ENCODE measurements around the gene HNRNPA3.
"Not testable (repeated sequence)": the region's sequence is repeated elsewhere in the genome, so short reads cannot be mapped to it uniquely, and the experiment has no call there.

The HNRNPA3 gene

DNA sequence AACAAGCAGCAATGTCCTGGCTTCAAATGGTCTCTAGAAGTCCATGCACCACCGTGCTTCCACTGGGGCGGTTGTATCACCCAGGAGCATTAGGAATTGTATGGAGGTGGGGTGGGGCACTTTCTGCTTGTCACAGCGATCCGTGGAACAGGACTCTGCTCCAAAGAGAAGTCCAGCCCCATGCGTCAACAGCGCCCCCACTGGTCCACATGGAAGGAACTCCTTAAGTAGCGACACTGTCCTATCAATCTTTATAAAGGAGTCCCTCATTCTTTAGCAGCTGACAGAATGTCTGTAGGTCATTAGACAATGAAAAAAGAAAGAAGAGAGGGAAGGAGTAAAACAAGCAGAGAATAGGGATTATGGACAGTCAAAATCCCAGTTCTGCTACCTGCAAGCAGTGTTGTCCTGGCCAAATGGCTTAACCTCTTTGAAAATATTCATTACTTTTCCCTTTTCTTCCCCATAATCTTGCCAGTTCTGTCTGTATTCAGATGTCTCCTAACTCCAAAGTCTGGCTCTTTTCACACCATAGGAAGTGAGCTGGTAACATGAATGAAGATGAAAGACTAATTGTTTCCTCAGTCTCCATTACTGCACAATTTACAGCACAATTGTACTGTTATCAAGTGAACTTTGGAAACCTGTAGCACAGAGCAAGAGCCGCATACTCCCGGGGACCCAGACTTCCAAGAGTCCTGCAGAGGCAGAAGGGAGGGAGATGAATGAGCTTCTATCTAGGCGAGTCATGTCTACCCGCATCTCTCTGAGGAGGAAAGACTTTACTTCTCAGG, 42.0 kb downstream of the HNRNPA3 start:
- DNase-seq (ENCODE audit: low read depth in 2 of 2) = no peak

DNA sequence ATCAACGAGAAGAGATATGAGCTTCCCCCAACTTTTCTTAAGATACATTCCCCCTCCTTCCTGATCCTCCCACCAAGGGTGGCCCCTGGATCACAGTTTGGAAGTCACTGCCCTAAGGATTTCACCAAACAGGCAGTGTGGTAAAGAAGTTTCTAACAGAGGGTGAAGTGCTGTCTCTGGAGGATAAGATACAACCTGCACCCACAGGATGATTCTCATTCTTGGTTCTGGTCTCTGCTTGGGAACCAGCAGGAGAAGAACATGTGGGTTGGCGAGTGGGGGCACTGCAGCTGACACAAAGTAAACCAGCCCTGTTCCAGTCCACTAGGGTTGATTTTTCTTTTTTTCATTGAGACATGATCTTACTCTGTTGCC, 42.6 kb downstream of the HNRNPA3 start:
- DNase-seq (ENCODE audit: low read depth in 2 of 2) = no peak

DNA sequence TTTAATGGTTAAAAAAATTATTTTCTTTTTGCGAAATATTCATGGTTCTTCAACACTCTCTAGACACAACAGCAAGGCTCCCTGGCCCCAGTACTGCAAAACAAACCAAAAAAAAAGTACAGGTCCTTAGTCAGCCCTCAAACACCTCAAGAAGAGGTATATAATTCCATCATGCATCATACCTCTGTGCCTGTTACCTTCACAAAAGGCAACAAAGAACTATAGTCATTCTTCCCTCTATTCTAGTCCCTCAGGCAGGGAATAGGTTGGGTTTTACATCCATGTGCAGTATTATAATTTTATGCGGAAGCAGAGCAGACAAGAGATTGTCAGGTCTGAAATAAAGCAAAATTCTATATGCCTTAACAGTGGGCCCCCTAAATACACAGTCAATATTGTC, 43.4 kb downstream of the HNRNPA3 start:
- DNase-seq (ENCODE audit: low read depth in 2 of 2) = no peak

DNA sequence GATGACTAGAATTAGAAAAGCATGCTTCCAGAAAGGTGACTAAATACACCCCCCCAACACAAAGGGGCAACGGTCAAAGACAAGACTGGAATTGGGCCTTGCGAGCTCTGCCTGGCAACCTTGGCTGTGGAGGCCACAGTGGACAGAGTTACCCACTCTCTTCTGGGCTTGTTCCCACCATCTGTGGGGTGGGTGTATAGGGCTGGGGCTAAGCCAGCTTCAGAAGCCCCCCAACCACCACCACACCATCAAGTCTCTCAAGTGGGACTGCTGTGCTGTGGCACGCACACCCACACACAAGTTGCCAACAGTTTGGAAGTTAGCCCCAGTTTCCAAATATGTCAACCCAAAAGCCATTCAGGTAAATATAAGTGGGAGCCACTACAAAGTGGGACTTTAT, 44.1 kb downstream of the HNRNPA3 start:
- DNase-seq (ENCODE audit: low read depth in 2 of 2) = no peak

DNA sequence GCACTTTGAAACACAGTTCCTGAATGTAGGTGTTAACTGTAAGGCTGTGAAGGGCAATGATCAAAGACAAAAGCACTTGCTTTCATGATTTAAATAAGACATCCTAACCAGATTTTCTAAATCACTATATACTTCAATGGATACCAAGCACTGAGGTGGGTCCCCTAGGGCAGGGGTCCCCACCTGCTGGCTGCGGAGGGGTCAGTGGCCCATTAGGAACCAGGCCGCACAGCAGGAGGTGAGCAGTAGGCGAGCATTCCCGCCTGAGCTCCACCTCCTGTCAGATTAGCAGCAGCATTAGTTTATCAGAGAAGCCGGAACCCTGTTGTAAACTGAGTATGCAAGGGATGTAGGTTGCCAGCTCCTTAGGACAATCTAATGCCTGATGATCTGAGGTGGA, 44.9 kb downstream of the HNRNPA3 start:
- DNase-seq (ENCODE audit: low read depth in 2 of 2) = no peak

DNA sequence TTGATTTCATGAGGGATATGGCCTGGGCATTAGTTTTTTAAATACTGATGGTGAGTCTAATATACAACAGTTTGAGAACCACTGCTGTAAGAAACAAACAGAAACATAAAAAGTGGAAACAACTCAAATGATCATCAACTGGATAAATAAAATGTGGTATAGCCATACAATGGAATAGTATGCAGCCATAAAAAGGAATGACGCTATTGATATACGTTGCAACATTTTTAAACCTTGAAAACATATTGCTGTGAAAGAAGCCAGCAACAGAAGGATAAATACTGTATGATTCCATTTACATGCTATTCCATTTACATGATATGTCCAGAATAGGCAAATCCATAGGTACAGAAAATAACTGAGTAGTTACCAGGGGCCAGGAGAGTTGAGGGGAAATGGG, 45.5 kb downstream of the HNRNPA3 start:
- no peak for DNase-seq (ENCODE audit: low read depth in 2 of 2)

DNA sequence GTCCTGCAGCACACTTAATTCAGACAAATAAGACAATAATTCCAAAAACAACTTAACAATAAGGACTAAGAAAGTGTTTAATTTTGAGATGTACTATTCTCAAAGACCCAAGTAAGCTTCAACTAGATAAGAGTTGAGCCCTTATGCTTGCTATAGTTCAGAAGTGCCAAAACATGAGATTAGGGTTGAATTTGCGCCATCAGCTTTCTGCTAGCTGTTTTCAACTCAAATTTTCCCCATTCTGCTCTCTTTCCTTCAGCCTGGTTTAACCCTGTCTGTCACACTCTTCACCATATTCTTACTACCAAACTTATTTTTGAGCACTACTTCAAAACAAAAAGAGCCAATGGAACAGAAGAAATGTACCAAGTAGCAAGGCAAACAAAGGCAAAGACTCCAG, 47.8 kb downstream of the HNRNPA3 start:
- no peak for DNase-seq (ENCODE audit: low read depth in 2 of 2)

DNA sequence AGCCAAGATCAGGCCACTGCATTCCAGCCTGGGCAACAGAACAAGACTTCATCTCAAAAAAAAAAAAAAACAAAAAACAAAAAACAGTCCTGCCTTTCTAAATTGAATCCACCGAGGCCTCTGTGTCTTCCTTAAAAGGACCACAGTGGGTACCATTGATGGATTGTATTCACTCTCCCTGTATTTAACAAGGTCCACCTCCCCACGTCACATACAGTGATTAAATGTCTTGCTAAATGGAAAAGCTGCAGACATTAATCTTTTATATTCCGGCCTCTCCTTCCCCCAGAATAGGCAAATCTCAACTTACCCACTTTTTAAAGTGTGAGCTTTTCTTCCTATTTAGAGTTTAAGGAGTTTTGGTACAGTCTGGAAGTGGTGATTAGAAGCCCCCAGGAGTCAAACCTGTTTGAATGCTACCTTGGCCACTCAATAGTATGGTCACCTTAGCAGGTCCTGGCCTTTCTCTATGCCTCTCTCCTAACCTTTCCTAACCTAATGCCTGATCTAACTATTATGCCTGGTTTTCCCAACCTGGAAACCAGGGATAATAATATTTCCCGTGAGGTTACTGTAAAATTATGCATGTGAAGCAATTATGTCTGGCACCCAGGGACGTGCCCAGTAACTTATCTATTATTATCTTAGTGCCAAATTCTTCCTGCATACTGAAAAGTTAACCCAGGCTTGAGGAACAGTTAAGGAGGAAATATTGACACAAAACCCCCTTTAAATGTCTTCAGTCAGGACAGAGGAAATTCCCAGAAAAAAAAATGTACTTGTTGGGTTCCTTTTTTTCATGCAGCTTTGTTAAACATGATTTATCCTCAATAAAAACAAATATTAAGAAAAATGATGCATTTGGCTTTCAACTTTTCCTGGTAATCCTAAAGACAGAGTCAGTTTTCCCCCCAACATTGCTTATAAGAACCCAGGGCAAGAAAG, 48.8 kb downstream of the HNRNPA3 start:
- no peak for DNase-seq (ENCODE audit: low read depth in 2 of 2)

DNA sequence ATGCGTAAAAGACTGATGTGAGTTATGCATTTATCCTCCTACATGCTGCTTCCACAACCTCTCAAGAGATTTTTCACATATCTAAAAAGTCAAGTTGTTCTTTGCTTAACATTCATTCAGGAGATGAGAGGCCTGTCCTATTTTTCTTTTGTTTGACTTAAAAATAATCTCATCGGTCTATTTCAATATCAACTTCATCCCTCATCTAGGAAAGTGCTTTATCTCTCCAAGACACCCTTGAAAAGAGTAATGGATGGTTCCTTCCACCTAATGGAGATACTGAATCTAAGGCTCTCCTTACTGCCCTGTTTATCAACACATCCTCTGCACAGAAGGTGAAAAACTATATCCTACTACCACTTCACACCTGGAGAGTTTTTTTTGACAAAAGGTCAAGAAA, 49.5 kb downstream of the HNRNPA3 start:
- no peak for DNase-seq (ENCODE audit: low read depth in 2 of 2)

DNA sequence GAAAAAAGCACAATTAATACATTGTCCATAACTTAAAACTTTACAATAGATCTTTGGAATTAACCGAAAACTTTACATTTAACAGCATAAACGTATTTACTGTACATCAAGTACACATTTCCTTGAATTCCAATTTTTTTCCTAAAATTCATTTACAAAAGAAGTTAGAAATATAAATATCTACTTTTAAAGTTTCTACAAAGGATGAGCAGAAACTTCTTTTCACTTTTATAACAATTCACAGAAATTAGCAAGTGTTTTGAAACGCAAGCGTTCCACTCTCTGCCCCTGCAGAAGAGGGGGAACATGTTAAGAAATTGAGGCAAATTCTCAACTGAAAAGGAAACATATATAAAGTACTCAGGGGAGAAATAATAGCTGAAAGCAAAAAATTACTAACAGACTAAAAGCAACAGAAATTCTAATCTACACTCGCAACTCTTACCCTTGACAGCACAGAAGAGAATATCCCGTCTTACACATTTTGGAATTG, 50.4 kb downstream of the HNRNPA3 start:
- DNase-seq (ENCODE audit: low read depth in 2 of 2) = no peak

DNA sequence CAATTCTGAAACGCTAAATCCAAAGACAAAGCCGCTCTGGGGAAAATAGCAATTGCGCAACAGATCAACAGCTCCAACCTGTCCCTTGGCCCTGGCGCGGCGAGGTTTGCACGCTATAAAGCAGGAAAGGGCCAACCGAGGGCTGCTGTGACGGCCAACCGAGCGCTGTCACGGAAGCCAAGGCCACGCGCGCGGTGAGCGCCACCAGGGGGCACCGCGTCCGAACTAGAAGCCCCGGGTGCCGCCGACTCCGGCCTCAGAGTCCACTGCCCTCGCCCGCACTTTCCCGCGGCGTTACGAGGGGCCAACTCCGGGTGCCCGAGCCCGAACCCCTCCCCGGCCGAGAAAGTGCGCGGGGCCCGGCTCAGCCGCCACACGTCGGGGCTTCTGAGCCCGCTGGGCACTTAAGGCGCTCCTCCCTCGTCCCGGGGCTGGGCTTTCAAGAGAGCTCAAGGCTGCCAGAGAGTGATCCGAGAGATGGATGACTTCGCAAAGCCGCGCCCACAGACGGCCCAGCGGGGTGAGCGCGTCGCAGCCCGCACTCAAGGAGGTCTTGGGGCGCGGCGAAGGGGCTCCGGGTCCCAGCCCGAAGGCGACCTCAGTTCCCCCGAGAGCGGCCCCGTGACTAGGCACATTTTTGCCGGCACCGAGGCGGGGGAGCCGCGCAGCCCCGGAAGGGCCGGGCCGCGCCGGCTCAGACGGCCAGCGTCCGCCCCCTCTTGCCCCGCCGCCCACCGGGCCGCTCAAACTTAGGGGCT, 51.0 kb downstream of the HNRNPA3 start:
- peak; percentile 87 to 91 for DNase-seq (ENCODE audit: low read depth in 2 of 2)

DNA sequence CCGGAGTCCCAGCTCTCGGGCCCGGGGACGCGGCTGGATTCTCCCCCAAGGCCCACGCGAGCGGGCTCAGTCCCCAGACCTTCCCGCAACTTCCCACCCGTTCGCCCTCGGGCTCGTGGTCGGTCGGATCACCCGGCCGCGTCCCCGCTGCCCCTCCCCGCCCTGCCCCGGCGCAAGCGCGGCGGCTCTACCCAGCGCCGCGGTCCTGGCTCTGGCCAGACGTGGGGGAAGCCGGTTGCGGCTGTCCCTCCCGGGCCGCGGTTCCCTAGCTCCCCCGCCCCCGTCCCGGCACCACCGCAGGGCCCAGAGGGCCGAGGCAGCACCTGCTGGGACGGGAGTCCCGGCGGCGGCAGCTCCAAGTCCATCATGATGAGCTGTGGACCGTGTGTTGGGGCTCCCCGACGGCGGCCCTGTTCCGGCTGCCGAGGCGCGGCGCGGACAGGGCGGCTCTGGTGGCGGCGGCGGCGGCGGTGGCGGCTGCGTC, 51.7 kb downstream of the HNRNPA3 start:
- peak in 1 of 2 donors; percentile 21 for DNase-seq (ENCODE audit: low read depth in 2 of 2)

DNA sequence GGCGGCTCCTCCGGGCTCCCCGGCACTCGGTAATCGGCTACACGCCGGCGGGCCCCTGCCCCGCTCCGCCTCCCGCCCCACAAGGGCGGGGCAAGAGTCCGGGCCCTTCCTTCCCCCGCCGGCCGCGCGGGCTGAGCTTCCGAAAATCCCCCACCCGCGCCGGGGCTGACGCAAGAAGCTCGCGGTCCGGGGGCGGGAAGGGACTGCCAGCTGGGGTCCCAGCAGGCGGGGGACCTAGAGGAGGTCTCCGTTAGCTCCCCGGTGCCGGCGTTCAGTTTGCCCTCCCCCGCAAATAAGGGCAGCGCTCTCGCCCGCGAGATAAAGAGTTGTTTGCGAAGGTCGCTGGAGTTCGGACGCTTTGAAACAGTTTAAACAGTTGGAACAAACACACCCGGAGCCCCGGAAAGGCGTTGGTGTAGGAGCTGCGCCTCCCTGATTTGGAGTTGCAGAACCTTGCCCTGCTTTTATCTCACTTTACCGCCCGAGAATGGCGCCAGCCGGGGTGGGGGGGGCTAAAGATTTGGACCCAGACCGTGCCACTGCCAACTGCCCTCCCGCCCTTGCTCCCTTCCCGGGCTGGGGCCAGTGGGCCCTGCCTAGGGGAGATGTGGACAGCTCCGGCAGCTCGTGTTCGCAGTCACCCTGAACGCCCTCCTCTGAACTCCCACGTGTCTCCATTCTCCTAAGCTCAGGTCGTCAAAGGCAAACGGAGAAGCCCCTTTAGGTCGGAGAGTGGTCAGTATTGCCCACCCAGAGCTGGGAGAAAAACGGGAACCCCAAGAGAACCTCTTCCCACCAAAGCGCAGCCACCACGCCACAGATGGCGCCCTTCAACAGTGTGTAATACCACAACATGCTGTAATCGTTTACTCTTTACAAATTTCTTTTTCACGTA, 52.3 kb downstream of the HNRNPA3 start, which contains the start of gene NFE2L2:
NFE2L2 (minus strand) TSS at position 35 of the 895 bp plus-strand sequence. CDS start 151 bp downstream, outside the sequence.
- peak; percentile 96 for DNase-seq (ENCODE audit: low read depth in 2 of 2)

DNA sequence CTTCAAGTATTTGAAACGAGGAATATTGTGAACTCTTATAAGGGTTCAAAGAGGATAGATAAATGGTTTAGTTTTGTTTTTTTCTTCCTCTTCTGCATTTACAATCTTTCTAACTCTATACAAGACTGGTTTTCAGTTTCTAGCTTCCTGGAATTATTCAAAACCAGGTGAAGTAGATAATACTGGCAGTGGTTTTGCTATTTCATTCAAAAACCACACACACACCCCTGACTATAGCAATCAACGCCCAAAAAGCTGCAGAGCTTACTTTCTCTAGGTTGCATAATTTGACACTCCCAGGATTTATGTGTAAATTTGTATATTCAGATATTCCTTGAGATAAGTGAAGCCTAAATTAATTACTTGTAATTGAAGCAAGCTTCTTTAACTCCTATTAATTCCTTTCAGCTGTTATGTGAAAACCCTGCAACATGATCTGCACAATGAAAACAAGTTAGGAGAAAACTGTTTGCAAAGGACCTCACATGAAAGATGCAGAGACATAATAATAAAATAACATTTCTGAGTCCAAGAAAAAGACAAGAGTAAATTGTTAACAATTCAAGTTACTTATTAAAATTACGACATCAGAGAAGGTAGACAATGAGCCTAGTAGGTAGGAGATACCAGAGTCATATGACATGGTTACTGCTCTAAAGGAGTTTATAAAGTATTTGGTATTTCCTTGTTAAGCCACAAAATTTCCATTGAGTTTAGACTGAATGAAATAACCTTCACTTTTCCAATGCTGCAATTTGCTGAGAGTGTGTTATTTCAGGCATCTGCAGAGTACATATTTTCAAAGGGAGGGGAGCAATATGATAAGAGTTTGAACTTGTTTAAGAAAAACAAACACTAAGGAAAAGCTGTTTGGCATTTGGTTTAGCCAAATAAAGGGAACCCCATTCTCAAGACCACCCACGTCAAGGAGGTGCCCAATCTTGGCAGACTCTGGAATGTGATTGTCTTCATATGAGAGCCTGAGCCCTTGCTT, 53.5 kb downstream of the HNRNPA3 start:
- DNase-seq (ENCODE audit: low read depth in 2 of 2) = no peak

DNA sequence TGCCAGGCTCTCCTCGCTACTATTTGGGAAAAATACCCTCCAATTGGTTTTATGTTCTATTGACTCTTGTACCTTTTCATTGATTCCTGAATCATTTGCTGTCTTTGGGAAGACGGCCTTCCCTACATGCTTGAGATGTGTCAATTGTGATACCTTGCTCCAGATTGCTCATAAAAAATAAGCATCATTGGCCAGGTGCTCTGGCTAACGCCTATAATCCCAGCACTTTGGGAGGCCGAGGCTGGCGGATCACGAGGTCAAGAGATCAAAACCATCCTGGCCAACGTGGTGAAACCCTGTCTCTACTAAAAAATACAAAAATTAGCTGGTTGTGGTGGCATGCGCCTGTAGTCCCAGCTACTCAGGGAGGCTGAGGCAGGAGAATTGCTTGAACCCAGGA, 54.4 kb downstream of the HNRNPA3 start:
- DNase-seq (ENCODE audit: low read depth in 2 of 2) = not testable (repeated sequence)

DNA sequence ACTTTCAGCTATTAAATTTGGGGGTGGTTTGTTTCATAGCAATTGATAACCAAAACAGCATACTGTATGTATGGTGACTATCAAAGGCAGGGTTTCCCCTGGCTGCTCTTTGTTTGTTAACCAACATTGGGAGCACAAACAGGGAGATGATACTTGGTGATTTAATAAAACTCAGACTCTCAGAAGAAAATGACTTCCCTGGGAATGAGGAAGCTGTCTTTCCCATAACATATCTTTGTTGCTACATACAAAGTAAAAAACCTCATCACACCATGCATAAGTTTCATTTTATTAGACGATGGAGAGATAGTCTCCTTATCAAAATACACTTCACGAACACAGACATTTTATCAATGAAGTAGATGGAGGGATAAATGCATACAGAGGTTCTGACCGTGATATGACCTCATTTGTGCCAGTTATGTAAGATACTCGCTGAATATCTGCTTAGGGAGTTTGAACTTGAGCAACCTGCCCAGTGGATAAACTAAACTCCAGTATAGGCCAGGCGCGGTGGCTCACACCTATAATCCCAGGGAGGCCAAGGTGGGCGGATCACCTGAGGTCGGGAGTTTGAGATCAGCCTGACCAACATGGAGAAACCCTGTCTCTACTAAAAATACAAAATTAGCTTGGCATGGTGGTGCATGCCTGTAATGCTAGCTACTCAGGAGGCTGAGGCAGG, 55.7 kb downstream of the HNRNPA3 start:
- no peak for DNase-seq (ENCODE audit: low read depth in 2 of 2)

DNA sequence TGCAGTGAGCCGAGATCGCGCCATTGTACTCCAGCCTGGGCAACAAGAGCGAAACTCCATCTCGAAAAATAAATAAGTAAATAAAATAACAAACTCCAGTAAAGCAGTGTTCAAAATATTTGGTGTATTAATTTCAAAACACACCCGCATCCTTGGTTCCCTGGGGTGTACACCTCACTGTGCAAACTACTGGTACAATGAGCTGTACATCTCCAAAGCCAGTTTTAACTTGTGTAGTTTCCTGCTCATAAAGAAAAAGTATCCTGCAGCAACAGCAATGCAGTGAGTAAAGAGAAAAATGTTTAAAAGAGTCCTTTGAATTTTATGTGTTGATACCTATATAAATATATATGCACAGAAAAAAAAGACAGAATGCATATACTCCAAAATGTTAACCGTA, 56.3 kb downstream of the HNRNPA3 start:
- DNase-seq (ENCODE audit: low read depth in 2 of 2) = no peak

DNA sequence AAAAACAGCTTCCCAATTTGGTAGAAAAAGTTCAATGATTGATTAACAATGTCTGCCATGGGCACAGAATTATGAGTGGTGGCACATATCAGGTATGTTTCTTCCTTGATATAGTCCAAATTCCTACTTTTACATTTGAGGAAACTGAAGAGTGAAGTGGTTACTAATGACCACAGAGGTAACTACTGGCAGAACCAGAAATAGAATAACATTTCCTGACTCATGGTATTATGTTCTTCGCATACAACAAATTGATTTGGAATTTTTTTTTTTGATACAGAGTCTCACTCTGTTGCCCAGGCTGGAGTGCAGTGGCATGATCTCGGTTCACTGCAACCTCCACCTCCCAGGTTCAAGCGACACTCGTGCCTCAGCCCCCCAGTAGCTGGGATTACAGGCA, 57.9 kb downstream of the HNRNPA3 start:
- no peak for DNase-seq (ENCODE audit: low read depth in 2 of 2)
